K562 (cell line): ENCODE data around the gene MBNL2. TPM values are rescaled to one million over a fixed set of nuclear protein-coding genes. Genes with fewer than 3 reads are reported as not detected.

Experiments
- ATAC-seq: fragments of 200-7000 bp; cut with Tn5 transposase; 3 replicates; pipeline ENCODE4 v1.9.1; 2020; ENCODE audit warnings: moderate library complexity
- BruUV-seq: library from RNA; stranded (reverse); fragments of 400-500 nt; replicated peaks from 2 replicates; lab custom pipeline; 2021; lab: Mats Ljungman, UMichigan
- CTCF ChIA-PET: fragments of 300-600 bp; formaldehyde crosslinking; extraction: SDS; loops from one replicate; lab custom pipeline; 2021; ENCODE audit warnings: low intra/inter-chr PET ratio; lab: Yijun Ruan, JAX
- POLR2A ChIA-PET: fragments of 300-600, 350-650 bp; sonication (Branson Sonifier 250); formaldehyde crosslinking; extraction: SDS; loops from one replicate; lab custom pipeline; 2021; ENCODE audit warnings: antibody characterized with exemption, inconsistent platforms; lab: Yijun Ruan, JAX
- DNase-seq, 4 experiments: peaks; one replicate each; pipeline versions ENCODE4 v3.0.0 to v3.0.0-alpha.2; 2011 to 2018; ENCODE audit warnings: low spot score in 3 of 4, mixed read lengths in 3 of 4; ENCODE audit errors: extremely low read depth in 1 of 4
- FAIRE-seq: peaks from 2 replicates; lab custom pipeline; 2011; peaks lifted over from hg19 to GRCh38; lab: Jason Lieb, UNC
- H2AFZ ChIP-seq: 2 replicates; pipeline ENCODE4 v1.6.0; 2011; ENCODE audit warnings: low read depth, low read length, control low read depth, inconsistent platforms
- H3K27ac ChIP-seq: fragments of 200-600 bp; 3 replicates; pipeline ENCODE4 v1.8.0; 2011; ENCODE audit warnings: low read depth, mild to moderate bottlenecking, control low read depth, inconsistent platforms, low read length, moderate library complexity, mixed read lengths; ENCODE audit errors: extremely low read depth
- H3K27me3 ChIP-seq, 2 experiments: fragments of 300-600 bp in 1 of 2; 2 replicates in 1 of 2; 3 replicates in 1 of 2; pipeline versions ENCODE4 v1.6.0 to v1.8.0; 2011; ENCODE audit warnings: inconsistent platforms in 2 of 2, low read length in 2 of 2, mild to moderate bottlenecking in 1 of 2, mixed read lengths in 1 of 2, moderate library complexity in 1 of 2; ENCODE audit not compliant: control insufficient read depth in 2 of 2, insufficient read depth in 2 of 2
- H3K36me3 ChIP-seq: fragments of 300-600 bp; 3 replicates; pipeline ENCODE4 v1.8.0; 2011; ENCODE audit warnings: mild to moderate bottlenecking, low read length, inconsistent platforms; ENCODE audit not compliant: control insufficient read depth, insufficient read depth
- H3K4me1 ChIP-seq, 2 experiments: fragments of 200-600 bp in 1 of 2; replicated peaks in 1 of 2; 2 replicates in 1 of 2; 3 replicates in 1 of 2; pipeline versions ENCODE4 v1.5.1 to v1.8.0; 2011; ENCODE audit warnings: inconsistent platforms in 2 of 2, low read length in 2 of 2, mild to moderate bottlenecking in 1 of 2, mixed read lengths in 1 of 2, moderate library complexity in 1 of 2; ENCODE audit not compliant: control insufficient read depth in 2 of 2, insufficient read depth in 2 of 2
- H3K4me2 ChIP-seq: 2 replicates; pipeline ENCODE4 v1.6.1; 2011; ENCODE audit warnings: low read length, control low read depth, inconsistent platforms, mixed read lengths; ENCODE audit not compliant: insufficient read depth
- H3K4me3 ChIP-seq: fragments of 200-600 bp; sonication (generic), shearing (Covaris generic); 2 replicates; pipeline ENCODE4 v1.5.1; 2016; ENCODE audit warnings: control low read depth, inconsistent platforms
- H3K79me2 ChIP-seq: fragments of 200-600 bp; 3 replicates; pipeline ENCODE4 v1.8.0; 2011; ENCODE audit warnings: low read length, inconsistent platforms; ENCODE audit not compliant: control insufficient read depth, insufficient read depth
- H3K9ac ChIP-seq, 2 experiments: 2 replicates each; pipeline versions ENCODE4 v1.6.0 to v1.6.1; 2011; ENCODE audit warnings: low read depth in 2 of 2, low read length in 2 of 2, control low read depth in 1 of 2, inconsistent platforms in 1 of 2, mild to moderate bottlenecking in 1 of 2, mixed read lengths in 1 of 2; ENCODE audit not compliant: insufficient read depth in 1 of 2
- H3K9me1 ChIP-seq: one replicate; pipeline ENCODE4 v1.6.0; 2011; ENCODE audit warnings: inconsistent platforms, mild to moderate bottlenecking, low read length, moderate library complexity; ENCODE audit not compliant: control insufficient read depth, insufficient read depth
- H3K9me3 ChIP-seq: replicated peaks from 2 replicates; pipeline ENCODE4 v1.5.1; 2011; ENCODE audit warnings: low read depth, low read length, inconsistent platforms; ENCODE audit not compliant: control insufficient read depth, insufficient read depth
- H4K20me1 ChIP-seq: replicated peaks from 2 replicates; pipeline ENCODE4 v1.6.1; 2011; ENCODE audit warnings: low read length, inconsistent platforms, mixed read lengths; ENCODE audit not compliant: control insufficient read depth, insufficient read depth
- CEBPB ChIP-seq: fragments of 450-650 bp; IDR thresholded peaks from 2 replicates; pipeline ENCODE4 v1.6.1; 2016; ENCODE audit warnings: missing genetic modification characterization, missing compliant biosample characterization
- CEBPG ChIP-seq, 3 experiments: fragments of 200-800 bp in 1 of 3; sonication (Bioruptor generic) in 1 of 3; sonication (generic) in 1 of 3; formaldehyde crosslinking in 1 of 3; IDR thresholded peaks in 2 of 3; conservative IDR thresholded peaks in 1 of 3; 2 replicates each; pipeline versions ENCODE4 v1.6.1 to v1.8.0; 2016 to 2022; ENCODE audit warnings: missing compliant biosample characterization in 2 of 3, missing genetic modification characterization in 2 of 3, mild to moderate bottlenecking in 1 of 3, missing genetic modification reagents in 1 of 3
- EP300 ChIP-seq: IDR thresholded peaks from 2 replicates; pipeline ENCODE4 v1.6.1; 2012; ENCODE audit warnings: low read length, improper control_type of control experiment
- NFRKB ChIP-seq: fragments of 450-650 bp; IDR thresholded peaks from 2 replicates; pipeline ENCODE4 v1.6.1; 2016; ENCODE audit warnings: low read depth
- WGBS: fragments of 100-300 bp; shearing (Covaris generic); methylation state at CpG from one replicate; pipeline ENCODE4 v1.1.6; 2016; ENCODE audit warnings: low coverage, mixed read lengths; ENCODE audit not compliant: insufficient coverage; ENCODE audit errors: missing lambda C conversion rate; 5-methylcytosine and 5-hydroxymethylcytosine counted together
- in situ Hi-C: fragments of 300-500 bp; cut with MboI; formaldehyde crosslinking; loops from 4 replicates; pipeline ENCODE4 v1.15.0; 2018; ENCODE audit warnings: inconsistent platforms, mixed read lengths
- intact Hi-C: fragments of 100-400 bp; cut with micrococcal nuclease; formaldehyde crosslinking; loops from 2 replicates; pipeline ENCODE4 v1.14.2; 2022
- polyA plus RNA-seq, 8 experiments: library from polyadenylated mRNA; depleted of rRNA in 4 of 8; stranded (reverse) in 5 of 8; unstranded in 3 of 8; fragments of >200 nt; fragmentation: Nextera tagmentation in 2 of 8; fragmentation: Illumina TruSeq in 1 of 8; extraction: Ambion mirVana in 2 of 8; extraction: Trizol in 1 of 8; gene quantifications; 2 replicates each; pipeline versions ENCODE4 v1.2.1 to v1.2.3, GENCODE V29; 2011 to 2014; ENCODE audit warnings: inconsistent platforms in 1 of 8, missing spikeins in 1 of 8
- total RNA-seq, 7 experiments: library from RNA; depleted of rRNA in 6 of 7; stranded (reverse); fragments of >200 nt in 6 of 7; fragmentation: Illumina TruSeq in 2 of 7; extraction: Trizol in 2 of 7; gene quantifications; 2 replicates each; pipeline versions ENCODE4 v1.2.1 to v1.2.3, GENCODE V29; 2011 to 2021; ENCODE audit warnings: low replicate concordance in 1 of 7
- TF ChIP-seq, protein P1 (sequence below): fragments of 450-650 bp; formaldehyde crosslinking; IDR thresholded peaks from 2 replicates; pipeline ENCODE4 v1.4.0; 2020; ENCODE audit warnings: mild to moderate bottlenecking, moderate library complexity
- TF ChIP-seq, protein P2 (sequence below): sonication (generic); formaldehyde crosslinking; IDR thresholded peaks from 2 replicates; pipeline ENCODE4 v1.8.0; 2022; ENCODE audit warnings: mild to moderate bottlenecking, missing genetic modification reagents

MBNL2 gene
- total and polyA plus RNA-seq, 9 of the 15 experiments (the other 6 are each of a cell fraction or from before 2014, with no cell fraction given): 7.0 to 24.8 (median 13.8) TPM

DNA sequence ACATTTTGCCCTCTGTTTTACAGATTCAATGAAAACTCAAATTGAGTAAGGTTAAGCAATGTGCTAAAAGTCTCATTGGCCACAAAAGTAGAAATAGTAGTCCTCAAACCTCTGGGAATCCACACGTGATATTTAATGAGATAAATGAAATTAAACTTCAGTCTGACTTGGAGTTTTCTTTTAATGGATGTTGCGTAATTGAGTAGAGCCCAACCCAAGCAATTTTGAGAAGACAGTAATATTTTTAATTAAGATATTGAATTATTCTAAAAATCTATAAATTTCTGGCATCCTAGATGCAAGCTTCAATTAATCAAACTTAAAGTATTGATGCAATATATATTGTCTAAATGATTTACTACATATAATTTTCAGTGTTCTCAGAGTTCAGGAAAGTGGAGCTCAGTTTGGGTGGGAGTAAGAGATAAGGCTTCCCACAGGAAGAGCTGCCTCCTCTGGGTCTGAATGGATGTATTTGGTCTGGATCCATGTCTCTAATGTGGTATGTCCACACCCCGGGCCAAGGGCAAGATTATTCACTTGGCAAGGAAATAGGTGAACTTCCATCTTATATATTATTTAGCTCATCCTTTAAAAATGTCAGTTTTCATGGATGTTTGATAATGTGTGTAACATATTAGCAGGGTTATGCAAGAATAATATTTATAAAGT lies 6.9 kb downstream of the MBNL2 start:
- H3K27me3 ChIP-seq: no peaks in the 10 kb centered on the region
- no peaks in the 10 kb centered on the region for H3K9me3 ChIP-seq
- TF ChIP-seq, protein P1, sequence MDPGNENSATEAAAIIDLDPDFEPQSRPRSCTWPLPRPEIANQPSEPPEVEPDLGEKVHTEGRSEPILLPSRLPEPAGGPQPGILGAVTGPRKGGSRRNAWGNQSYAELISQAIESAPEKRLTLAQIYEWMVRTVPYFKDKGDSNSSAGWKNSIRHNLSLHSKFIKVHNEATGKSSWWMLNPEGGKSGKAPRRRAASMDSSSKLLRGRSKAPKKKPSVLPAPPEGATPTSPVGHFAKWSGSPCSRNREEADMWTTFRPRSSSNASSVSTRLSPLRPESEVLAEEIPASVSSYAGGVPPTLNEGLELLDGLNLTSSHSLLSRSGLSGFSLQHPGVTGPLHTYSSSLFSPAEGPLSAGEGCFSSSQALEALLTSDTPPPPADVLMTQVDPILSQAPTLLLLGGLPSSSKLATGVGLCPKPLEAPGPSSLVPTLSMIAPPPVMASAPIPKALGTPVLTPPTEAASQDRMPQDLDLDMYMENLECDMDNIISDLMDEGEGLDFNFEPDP (CRISPR knock-in tag): no peak
- TF ChIP-seq NFRKB: no peak
- TF ChIP-seq CEBPB (tag): peak; percentile 80
- TF ChIP-seq EP300: no peak
- no peak for TF ChIP-seq CEBPG (CRISPR knock-in tag; IDR thresholded peaks at IDR 0.05)
- peak in 1 of 2 experiments; percentile 81; a peak in 3 of 4 replicates for TF ChIP-seq CEBPG (tag; conservative IDR thresholded peaks at IDR 0.05 in 1 of 2, IDR thresholded peaks at IDR 0.05 in 1 of 2)
- TF ChIP-seq, protein P2, sequence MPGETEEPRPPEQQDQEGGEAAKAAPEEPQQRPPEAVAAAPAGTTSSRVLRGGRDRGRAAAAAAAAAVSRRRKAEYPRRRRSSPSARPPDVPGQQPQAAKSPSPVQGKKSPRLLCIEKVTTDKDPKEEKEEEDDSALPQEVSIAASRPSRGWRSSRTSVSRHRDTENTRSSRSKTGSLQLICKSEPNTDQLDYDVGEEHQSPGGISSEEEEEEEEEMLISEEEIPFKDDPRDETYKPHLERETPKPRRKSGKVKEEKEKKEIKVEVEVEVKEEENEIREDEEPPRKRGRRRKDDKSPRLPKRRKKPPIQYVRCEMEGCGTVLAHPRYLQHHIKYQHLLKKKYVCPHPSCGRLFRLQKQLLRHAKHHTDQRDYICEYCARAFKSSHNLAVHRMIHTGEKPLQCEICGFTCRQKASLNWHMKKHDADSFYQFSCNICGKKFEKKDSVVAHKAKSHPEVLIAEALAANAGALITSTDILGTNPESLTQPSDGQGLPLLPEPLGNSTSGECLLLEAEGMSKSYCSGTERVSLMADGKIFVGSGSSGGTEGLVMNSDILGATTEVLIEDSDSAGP: no peak
- ChIA-PET CTCF (no interaction called here), POLR2A (interaction anchor here (2.5 kb wide), 1 partner anchor 31 kb away, joined by 12 read pairs; no protein-coding TSS in a partner anchor)
- no peak for DNase-seq
- peaks cover 9% of the 10 kb centered on the region; the same call in 1 of the 3 replicates for H3K36me3 ChIP-seq
- peaks cover 97% of the 10 kb centered on the region for H3K79me2 ChIP-seq
- no peak for FAIRE-seq
- in situ Hi-C loops: no loop called here
- H3K9me1 ChIP-seq: no peaks in the 10 kb centered on the region
- no TSS peak for BruUV-seq
- H3K4me2 ChIP-seq: no peak overlapping the region
- peaks cover 0 to 42% of the 10 kb centered on the region in 2 experiments; a peak in 4 of 5 replicates for H3K4me1 ChIP-seq
- H3K9ac ChIP-seq: no peak overlapping the region; a peak in 1 of 4 replicates
- H2AFZ ChIP-seq: no peak overlapping the region
- intact Hi-C loops: loop anchor here (5.0 to 10.0 kb wide), 2 partner anchors 113 to 206 kb away; partner anchors contain the start of gene RAP2A
- H3K4me3 ChIP-seq: no peak overlapping the region
- no peak overlapping the region for H3K27ac ChIP-seq
- H4K20me1 ChIP-seq: peaks cover 37% of the 10 kb centered on the region
- WGBS: 39% methylated on average over 3 of the region's 3 CpGs
- no peak for ATAC-seq
